ENCODE measurements around the gene CIB1.

The CIB1 gene

GRCh38 chr15:90223441-90224165 lies 10.1 kb downstream of the CIB1 start:
- Histone ChIP-seq H3K27ac (no peak overlapping the region), H3K4me3 (no peak overlapping the region)
- DNase-seq (ENCODE audit: low spot score): no peak
- no peak for TF ChIP-seq CTCF (IDR thresholded peaks at IDR 0.05)

GRCh38 chr15:90222547-90222946 lies 11.2 kb downstream of the CIB1 start:
- H3K4me3 ChIP-seq: no peak overlapping the region
- no peak overlapping the region for H3K27ac ChIP-seq
- no peak for TF ChIP-seq CTCF (IDR thresholded peaks at IDR 0.05)
- no peak for DNase-seq (ENCODE audit: low spot score)

GRCh38 chr15:90221246-90221900 lies 12.4 kb downstream of the CIB1 start:
- Histone ChIP-seq H3K4me3 (no peak overlapping the region), H3K27ac (peak overlapping the region; percentile 68 to 76)
- DNase-seq (ENCODE audit: low spot score): peak; percentile 90
- peak; percentile 81 for TF ChIP-seq CTCF (IDR thresholded peaks at IDR 0.05)

- peak; percentile 46 for TF ChIP-seq CTCF (IDR thresholded peaks at IDR 0.05)
- no peak for DNase-seq (ENCODE audit: low spot score)
- Histone ChIP-seq H3K27ac (no peak overlapping the region), H3K4me3 (no peak overlapping the region)
Measured at GRCh38 chr15:90219421-90220141, 14.2 kb downstream of the CIB1 start.

GRCh38 chr15:90217671-90218394 lies 15.9 kb downstream of the CIB1 start:
- no peak for DNase-seq (ENCODE audit: low spot score)
- no peak overlapping the region for H3K27ac ChIP-seq
- no peak for TF ChIP-seq CTCF (IDR thresholded peaks at IDR 0.05)
- no peak overlapping the region for H3K4me3 ChIP-seq

GRCh38 chr15:90214553-90215196 lies 19.1 kb downstream of the CIB1 start:
- H3K4me3 ChIP-seq: no peak overlapping the region
- TF ChIP-seq CTCF (IDR thresholded peaks at IDR 0.05): no peak

More at GRCh38 chr15:90214553-90215196, 19.1 kb downstream of the CIB1 start:
- no peak overlapping the region for H3K27ac ChIP-seq
- no peak for DNase-seq (ENCODE audit: low spot score)

All from coronary artery (tissue), 2 donors.